SU-DHL-6 (cell line): ENCODE data around the gene MAP3K2.

Experiments
- H2AFZ ChIP-seq: fragments of 200-600 bp; sonication (generic); 2 replicates; pipeline ENCODE4 v1.6.1; 2014; ENCODE audit warnings: low read depth, mild to moderate bottlenecking, moderate library complexity, mixed read lengths, antibody characterized with exemption, low read length; ENCODE audit not compliant: severe bottlenecking
- H3F3A ChIP-seq: fragments of 200-600 bp; shearing (Covaris generic); 2 replicates; pipeline ENCODE4 v1.6.0; 2016; ENCODE audit warnings: antibody characterized with exemption, mild to moderate bottlenecking; ENCODE audit not compliant: insufficient read depth
- H3K27ac ChIP-seq: fragments of 200-600 bp; sonication (generic); 2 replicates; pipeline ENCODE4 v1.5.1; 2016; ENCODE audit warnings: low read depth, mild to moderate bottlenecking, low read length, moderate library complexity, mixed read lengths
- H3K27me3 ChIP-seq: fragments of 200-600 bp; sonication (generic), shearing (Covaris generic); 2 replicates; pipeline ENCODE4 v1.6.0; 2014; ENCODE audit warnings: mild to moderate bottlenecking, low read length
- H3K36me3 ChIP-seq: fragments of 200-600 bp; sonication (generic); 2 replicates; pipeline ENCODE4 v1.6.1; 2014; ENCODE audit warnings: mild to moderate bottlenecking, low read length, mixed read lengths
- H3K4me2 ChIP-seq: fragments of 300-600, 200-600 bp; shearing (Covaris generic), sonication (generic); 2 replicates; pipeline ENCODE4 v1.6.0; 2014; ENCODE audit warnings: low read length, low read depth, mild to moderate bottlenecking; ENCODE audit not compliant: poor library complexity, severe bottlenecking
- H3K4me3 ChIP-seq: fragments of 200-600 bp; sonication (generic); 2 replicates; pipeline ENCODE4 v1.5.1; 2014; ENCODE audit warnings: antibody characterized with exemption, low read length, mild to moderate bottlenecking, mixed read lengths; ENCODE audit not compliant: insufficient read depth, poor library complexity, severe bottlenecking
- H3K79me2 ChIP-seq: fragments of 200-600 bp; sonication (generic); 2 replicates; pipeline ENCODE4 v1.6.1; 2014; ENCODE audit warnings: mild to moderate bottlenecking, low read length, moderate library complexity; ENCODE audit not compliant: insufficient read depth
- H3K9ac ChIP-seq: fragments of 200-600 bp; sonication (generic); 2 replicates; pipeline ENCODE4 v1.7.0; 2014; ENCODE audit warnings: mild to moderate bottlenecking, low read length
- H3K9me2 ChIP-seq: fragments of 200-600 bp; sonication (generic); replicated peaks from 2 replicates; pipeline ENCODE4 v1.6.1; 2014; ENCODE audit warnings: low read length; ENCODE audit not compliant: insufficient read depth
- H3K9me3 ChIP-seq: fragments of 200-600 bp; sonication (generic); 2 replicates; pipeline ENCODE4 v1.6.1; 2014; ENCODE audit warnings: low read length, mixed read lengths; ENCODE audit not compliant: insufficient read depth
- H4K20me1 ChIP-seq: fragments of 200-600 bp; sonication (generic); 2 replicates; pipeline ENCODE4 v1.6.1; 2014; ENCODE audit warnings: low read depth, mild to moderate bottlenecking, antibody characterized with exemption, low read length, moderate library complexity, mixed read lengths
- CTCF ChIP-seq: fragments of 200-600 bp; sonication (generic); IDR thresholded peaks from one replicate; pipeline ENCODE4 v1.5.1; 2017; ENCODE audit warnings: antibody characterized with exemption, mild to moderate bottlenecking, low read length, moderate library complexity; ENCODE audit not compliant: insufficient read depth, poor library complexity, severe bottlenecking
- EZH2phosphoT487 ChIP-seq: fragments of 200-600 bp; sonication (generic), shearing (Covaris generic); conservative IDR thresholded peaks from 2 replicates; pipeline ENCODE4 v1.6.1; 2018; ENCODE audit warnings: mild to moderate bottlenecking, antibody characterized with exemption, low read length, moderate library complexity, mixed read lengths

MAP3K2 gene

GRCh38 chr2:127293386-127293747 lies 94.4 kb downstream of the MAP3K2 start:
- TF ChIP-seq CTCF (no peak), EZH2phosphoT487 (no peak)
- H3K36me3 ChIP-seq = peaks cover 10% of the 10 kb centered on the region; the same call in 1 of the 2 replicates
- peak overlapping the region; percentile 83 for H3K4me2 ChIP-seq
- H3F3A ChIP-seq = peaks cover 7% of the 10 kb centered on the region
- H3K27ac ChIP-seq = peak overlapping the region; percentile 45
- H3K4me3 ChIP-seq = peak overlapping the region; percentile 88
- peak overlapping the region; percentile 94 for H3K9ac ChIP-seq
- no peaks in the 10 kb centered on the region for H3K27me3 ChIP-seq
- H3K79me2 ChIP-seq = peaks cover 29% of the 10 kb centered on the region
- no peaks in the 10 kb centered on the region for H4K20me1 ChIP-seq
- peak overlapping the region; percentile 68 for H2AFZ ChIP-seq
- no peaks in the 10 kb centered on the region for H3K9me2 ChIP-seq
- H3K9me3 ChIP-seq = no peaks in the 10 kb centered on the region

- no peak overlapping the region for H3K27ac ChIP-seq
- H3K9me2 ChIP-seq = no peaks in the 10 kb centered on the region
- H3K4me2 ChIP-seq = no peak overlapping the region
- no peaks in the 10 kb centered on the region for H3K27me3 ChIP-seq
- H3K9ac ChIP-seq = no peak overlapping the region
- H4K20me1 ChIP-seq = no peaks in the 10 kb centered on the region
- no peak overlapping the region for H2AFZ ChIP-seq
- peaks cover 39% of the 10 kb centered on the region for H3K36me3 ChIP-seq
- no peaks in the 10 kb centered on the region for H3K9me3 ChIP-seq
- no peak for TF ChIP-seq CTCF
- TF ChIP-seq EZH2phosphoT487 = no peak
- H3K4me3 ChIP-seq = no peak overlapping the region
- H3K79me2 ChIP-seq = peaks cover 20% of the 10 kb centered on the region
- no peaks in the 10 kb centered on the region for H3F3A ChIP-seq
Observed at GRCh38 chr2:127288274-127288673, 99.5 kb downstream of the MAP3K2 start.

GRCh38 chr2:127283275-127283674 lies 104.5 kb downstream of the MAP3K2 start:
- Histone ChIP-seq H3F3A (no peaks in the 10 kb centered on the region), H3K9ac (no peak overlapping the region), H3K4me3 (no peak overlapping the region), H3K27me3 (no peaks in the 10 kb centered on the region), H3K4me2 (no peak overlapping the region), H3K9me3 (no peaks in the 10 kb centered on the region), H3K36me3 (peaks cover 29% of the 10 kb centered on the region), H2AFZ (no peak overlapping the region), H4K20me1 (no peaks in the 10 kb centered on the region; the same call in 1 of the 2 replicates), H3K9me2 (no peaks in the 10 kb centered on the region), H3K27ac (no peak overlapping the region), H3K79me2 (peaks cover 12% of the 10 kb centered on the region; the same call in 1 of the 2 replicates)
- TF ChIP-seq EZH2phosphoT487 (no peak), CTCF (no peak)
